ENCODE data around the gene SPEM2. TPM values are rescaled to one million over a fixed set of nuclear protein-coding genes. Genes with fewer than 3 reads are reported as not detected.

SPEM2 gene
- total and polyA plus RNA-seq, 4 donors: not detected

DNA sequence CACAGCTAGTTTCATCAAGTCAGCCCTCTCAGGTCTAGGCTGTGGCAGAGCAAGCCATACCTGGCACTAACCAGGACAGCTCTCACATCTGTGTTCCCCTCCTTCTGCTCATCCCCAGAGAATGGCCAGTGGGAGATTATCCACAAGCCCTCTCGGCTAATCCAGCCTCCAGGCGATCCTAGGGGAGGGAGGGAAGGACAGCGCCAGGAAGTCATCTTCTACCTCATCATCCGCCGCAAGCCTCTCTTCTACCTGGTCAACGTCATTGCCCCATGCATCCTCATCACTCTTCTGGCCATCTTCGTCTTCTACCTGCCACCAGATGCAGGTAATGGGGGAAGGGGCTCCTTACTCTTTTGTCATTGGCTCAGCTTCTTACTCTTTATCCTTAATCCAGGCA is 23.0 kb downstream of the SPEM2 start:
- Histone ChIP-seq H3K27me3 (ENCODE audit: control insufficient read depth in 4 of 4, insufficient read depth in 4 of 4, low read length in 3 of 4) (no peaks in the 10 kb centered on the region), H3K27ac (ENCODE audit: low read depth in 1 of 2, low read length in 2 of 2) (no peak overlapping the region), H3K9me3 (ENCODE audit: control insufficient read depth in 4 of 4, low read length in 3 of 4) (no peaks in the 10 kb centered on the region), H3K4me1 (ENCODE audit: control insufficient read depth in 4 of 4, insufficient read depth in 4 of 4, low read length in 3 of 4) (peaks cover 10 to 17% (median 12%) of the 10 kb centered on the region in 4 donors), H3K4me3 (ENCODE audit: low read depth in 1 of 3, low read length in 3 of 3) (no peak overlapping the region), H3K36me3 (ENCODE audit: control insufficient read depth in 4 of 4, insufficient read depth in 3 of 4, low read depth in 1 of 4, low read length in 3 of 4) (no peaks in the 10 kb centered on the region), H3K9ac (ENCODE audit: low read depth in 1 of 2, low read length in 2 of 2) (no peak overlapping the region)
- WGBS: 90% methylated on average over 7 of the region's 7 CpGs
- TF ChIP-seq GABPA (IDR thresholded peaks at IDR 0.05 in 1 of 2, conservative IDR thresholded peaks at IDR 0.05 in 1 of 2) (no peak), YY1 (IDR thresholded peaks at IDR 0.05) (no peak), FOXA1 (IDR thresholded peaks at IDR 0.05) (no peak), NR2F2 (IDR thresholded peaks at IDR 0.05) (no peak), REST (IDR thresholded peaks at IDR 0.05) (no peak), ZBTB33 (IDR thresholded peaks at IDR 0.05) (no peak)
- TF ChIP-seq, protein P1, sequence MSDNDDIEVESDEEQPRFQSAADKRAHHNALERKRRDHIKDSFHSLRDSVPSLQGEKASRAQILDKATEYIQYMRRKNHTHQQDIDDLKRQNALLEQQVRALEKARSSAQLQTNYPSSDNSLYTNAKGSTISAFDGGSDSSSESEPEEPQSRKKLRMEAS (IDR thresholded peaks at IDR 0.05): no peak
- DNase-seq (ENCODE audit: low spot score): no peak

DNA sequence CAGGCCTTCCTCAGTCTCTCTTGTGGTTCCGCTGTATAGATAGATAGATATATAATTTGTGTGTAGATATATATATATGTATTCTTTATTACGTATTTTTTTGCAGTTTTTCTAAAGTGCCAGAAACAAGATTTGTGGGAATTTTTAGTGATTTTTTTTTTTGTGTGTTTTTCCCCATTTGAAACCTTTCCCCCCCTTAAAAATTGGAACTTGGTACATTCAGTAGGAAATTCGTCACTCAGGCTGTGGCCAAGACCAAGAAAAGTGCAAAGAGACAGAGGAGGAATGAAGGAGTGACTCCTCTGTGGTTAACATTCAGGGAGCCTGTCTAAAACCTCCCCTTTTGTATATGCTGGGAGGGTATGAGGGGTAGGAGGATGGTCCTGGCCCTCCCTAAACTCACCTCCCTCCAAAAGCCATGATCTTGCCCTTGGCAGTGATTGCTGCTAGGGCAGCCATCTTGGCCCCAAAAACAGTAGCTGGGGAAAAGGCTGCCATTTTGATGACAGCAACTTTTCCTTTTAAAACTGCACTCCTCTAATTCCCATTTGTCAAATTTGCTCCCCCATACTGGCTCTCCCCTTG is 34.6 kb downstream of the SPEM2 start:
- no peak for DNase-seq (ENCODE audit: low spot score)
- 83% methylated on average over 3 of the region's 3 CpGs for WGBS
- Histone ChIP-seq H3K9me3 (ENCODE audit: control insufficient read depth in 4 of 4, low read length in 3 of 4) (no peaks in the 10 kb centered on the region), H3K9ac (ENCODE audit: low read depth in 1 of 2, low read length in 2 of 2) (no peak overlapping the region), H3K27me3 (ENCODE audit: control insufficient read depth in 4 of 4, insufficient read depth in 4 of 4, low read length in 3 of 4) (no peaks in the 10 kb centered on the region), H3K36me3 (ENCODE audit: control insufficient read depth in 4 of 4, insufficient read depth in 3 of 4, low read depth in 1 of 4, low read length in 3 of 4) (peaks cover 0 to 12% (median 3%) of the 10 kb centered on the region in 4 donors), H3K4me1 (ENCODE audit: control insufficient read depth in 4 of 4, insufficient read depth in 4 of 4, low read length in 3 of 4) (peaks cover 0 to 4% (median 1%) of the 10 kb centered on the region in 4 donors), H3K27ac (ENCODE audit: low read depth in 1 of 2, low read length in 2 of 2) (no peak overlapping the region), H3K4me3 (ENCODE audit: low read depth in 1 of 3, low read length in 3 of 3) (no peak overlapping the region)
- TF ChIP-seq EGR1 (IDR thresholded peaks at IDR 0.05; ENCODE audit: low read depth in 2 of 2): no peak
- no peak for TF ChIP-seq JUND (IDR thresholded peaks at IDR 0.05)
- TF ChIP-seq TAF1 (conservative IDR thresholded peaks at IDR 0.05): no peak
- no peak for TF ChIP-seq FOXA1 (IDR thresholded peaks at IDR 0.05)
- no peak for TF ChIP-seq NR2F2 (IDR thresholded peaks at IDR 0.05)
- TF ChIP-seq YY1 (IDR thresholded peaks at IDR 0.05): no peak
- TF ChIP-seq FOXA2 (IDR thresholded peaks at IDR 0.05): no peak
- TF ChIP-seq GABPA (IDR thresholded peaks at IDR 0.05 in 1 of 2, conservative IDR thresholded peaks at IDR 0.05 in 1 of 2): no peak
- TF ChIP-seq, protein P1 (IDR thresholded peaks at IDR 0.05): no peak
- TF ChIP-seq ATF3 (IDR thresholded peaks at IDR 0.05): no peak
- TF ChIP-seq RAD21 (IDR thresholded peaks at IDR 0.05): no peak
- no peak for TF ChIP-seq REST (IDR thresholded peaks at IDR 0.05)
- TF ChIP-seq HNF4G (IDR thresholded peaks at IDR 0.05): no peak
- TF ChIP-seq HNF4A (conservative IDR thresholded peaks at IDR 0.05): no peak
- TF ChIP-seq RXRA (IDR thresholded peaks at IDR 0.05): no peak
- TF ChIP-seq, protein P2, sequence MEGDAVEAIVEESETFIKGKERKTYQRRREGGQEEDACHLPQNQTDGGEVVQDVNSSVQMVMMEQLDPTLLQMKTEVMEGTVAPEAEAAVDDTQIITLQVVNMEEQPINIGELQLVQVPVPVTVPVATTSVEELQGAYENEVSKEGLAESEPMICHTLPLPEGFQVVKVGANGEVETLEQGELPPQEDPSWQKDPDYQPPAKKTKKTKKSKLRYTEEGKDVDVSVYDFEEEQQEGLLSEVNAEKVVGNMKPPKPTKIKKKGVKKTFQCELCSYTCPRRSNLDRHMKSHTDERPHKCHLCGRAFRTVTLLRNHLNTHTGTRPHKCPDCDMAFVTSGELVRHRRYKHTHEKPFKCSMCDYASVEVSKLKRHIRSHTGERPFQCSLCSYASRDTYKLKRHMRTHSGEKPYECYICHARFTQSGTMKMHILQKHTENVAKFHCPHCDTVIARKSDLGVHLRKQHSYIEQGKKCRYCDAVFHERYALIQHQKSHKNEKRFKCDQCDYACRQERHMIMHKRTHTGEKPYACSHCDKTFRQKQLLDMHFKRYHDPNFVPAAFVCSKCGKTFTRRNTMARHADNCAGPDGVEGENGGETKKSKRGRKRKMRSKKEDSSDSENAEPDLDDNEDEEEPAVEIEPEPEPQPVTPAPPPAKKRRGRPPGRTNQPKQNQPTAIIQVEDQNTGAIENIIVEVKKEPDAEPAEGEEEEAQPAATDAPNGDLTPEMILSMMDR (IDR thresholded peaks at IDR 0.05; ENCODE audit: low read depth, low read length, missing input control): no peak
- no peak for TF ChIP-seq ZBTB33 (IDR thresholded peaks at IDR 0.05)
